Activated naive CD8-positive, alpha-beta T cell (primary cell): ENCODE measurements around the gene LRAT.
A peak's percentile ranks its signal among the peaks of the same experiment; 100 is the strongest.
"Not testable (repeated sequence)": the region's sequence is repeated elsewhere in the genome, so short reads cannot be mapped to it uniquely, and the experiment has no call there.

Experiments used
- H3K27ac Mint-ChIP-seq: one replicate; pipeline ENCODE4 v1.8.0; 2021; ENCODE audit warnings: mixed read lengths
- H3K27me3 Mint-ChIP-seq: one replicate; pipeline ENCODE4 v1.8.0; 2021; ENCODE audit warnings: mixed read lengths
- H3K36me3 Mint-ChIP-seq: one replicate; pipeline ENCODE4 v1.8.0; 2021; ENCODE audit warnings: mixed read lengths
- H3K4me1 Mint-ChIP-seq: one replicate; pipeline ENCODE4 v1.8.0; 2021; ENCODE audit warnings: low read depth, mixed read lengths
- H3K4me3 Mint-ChIP-seq: one replicate; pipeline ENCODE4 v1.8.0; 2021; ENCODE audit warnings: mild to moderate bottlenecking, mixed read lengths
- H3K9me3 Mint-ChIP-seq: one replicate; pipeline ENCODE4 v1.8.0; 2021; ENCODE audit warnings: low read depth, mixed read lengths

LRAT gene

GRCh38 chr4:154743683-154744340, at the start of gene LRAT:
LRAT (plus strand) TSS chr4:154744000; CDS start chr4:154744327, 327 bp downstream.
- no peaks in the 10 kb centered on the region for H3K36me3 Mint-ChIP-seq
- H3K4me1 Mint-ChIP-seq = peaks cover 18% of the 10 kb centered on the region
- H3K27ac Mint-ChIP-seq = no peak within 1 kb of the TSS
- no peaks in the 10 kb centered on the region for H3K9me3 Mint-ChIP-seq
- peaks cover 43% of the 10 kb centered on the region for H3K27me3 Mint-ChIP-seq
- peak within 1 kb of the TSS; percentile 86 for H3K4me3 Mint-ChIP-seq

GRCh38 chr4:154707877-154708276, 35.9 kb upstream of the LRAT start:
- Mint-ChIP-seq H3K4me1 (no peaks in the 10 kb centered on the region), H3K9me3 (no peaks in the 10 kb centered on the region), H3K36me3 (no peaks in the 10 kb centered on the region), H3K4me3 (no peak overlapping the region), H3K27me3 (peaks cover 11% of the 10 kb centered on the region), H3K27ac (no peak overlapping the region)

GRCh38 chr4:154709550-154709949, 34.2 kb upstream of the LRAT start:
- Mint-ChIP-seq H3K4me3 (no peak overlapping the region), H3K27ac (no peak overlapping the region), H3K9me3 (no peaks in the 10 kb centered on the region)

GRCh38 chr4:154711522-154711921, 32.3 kb upstream of the LRAT start:
- Mint-ChIP-seq H3K27me3 (peaks cover 11% of the 10 kb centered on the region), H3K36me3 (no peaks in the 10 kb centered on the region), H3K4me1 (no peaks in the 10 kb centered on the region), H3K4me3 (no peak overlapping the region), H3K27ac (no peak overlapping the region), H3K9me3 (no peaks in the 10 kb centered on the region)

More at GRCh38 chr4:154709550-154709949, 34.2 kb upstream of the LRAT start:
- H3K4me1 Mint-ChIP-seq = no peaks in the 10 kb centered on the region
- no peaks in the 10 kb centered on the region for H3K36me3 Mint-ChIP-seq
- H3K27me3 Mint-ChIP-seq = peaks cover 11% of the 10 kb centered on the region

- no peaks in the 10 kb centered on the region for H3K9me3 Mint-ChIP-seq
- H3K27me3 Mint-ChIP-seq = peaks cover 5% of the 10 kb centered on the region
- no peaks in the 10 kb centered on the region for H3K4me1 Mint-ChIP-seq
- no peak overlapping the region for H3K27ac Mint-ChIP-seq
- H3K4me3 Mint-ChIP-seq = no peak overlapping the region
- H3K36me3 Mint-ChIP-seq = no peaks in the 10 kb centered on the region
Observed at GRCh38 chr4:154714339-154715040, 29.3 kb upstream of the LRAT start.

GRCh38 chr4:154719087-154719486, 24.7 kb upstream of the LRAT start:
- Mint-ChIP-seq H3K4me3 (no peak overlapping the region), H3K27ac (no peak overlapping the region), H3K4me1 (no peaks in the 10 kb centered on the region), H3K9me3 (no peaks in the 10 kb centered on the region), H3K36me3 (no peaks in the 10 kb centered on the region), H3K27me3 (peaks cover 4% of the 10 kb centered on the region)

- H3K27ac Mint-ChIP-seq = no peak overlapping the region
- H3K9me3 Mint-ChIP-seq = no peaks in the 10 kb centered on the region
- no peaks in the 10 kb centered on the region for H3K4me1 Mint-ChIP-seq
- no peaks in the 10 kb centered on the region for H3K36me3 Mint-ChIP-seq
- no peak overlapping the region for H3K4me3 Mint-ChIP-seq
- peaks cover 7% of the 10 kb centered on the region for H3K27me3 Mint-ChIP-seq
Observed at GRCh38 chr4:154720123-154720522, 23.7 kb upstream of the LRAT start.

GRCh38 chr4:154720618-154721267, 23.1 kb upstream of the LRAT start:
- no peak overlapping the region for H3K27ac Mint-ChIP-seq
- H3K36me3 Mint-ChIP-seq = no peaks in the 10 kb centered on the region
- peaks cover 7% of the 10 kb centered on the region for H3K27me3 Mint-ChIP-seq
- no peaks in the 10 kb centered on the region for H3K9me3 Mint-ChIP-seq
- H3K4me3 Mint-ChIP-seq = no peak overlapping the region
- no peaks in the 10 kb centered on the region for H3K4me1 Mint-ChIP-seq

GRCh38 chr4:154722262-154722661, 21.5 kb upstream of the LRAT start:
- H3K4me3 Mint-ChIP-seq = no peak overlapping the region
- no peaks in the 10 kb centered on the region for H3K4me1 Mint-ChIP-seq
- peaks cover 11% of the 10 kb centered on the region for H3K27me3 Mint-ChIP-seq
- no peak overlapping the region for H3K27ac Mint-ChIP-seq
- H3K36me3 Mint-ChIP-seq = no peaks in the 10 kb centered on the region
- no peaks in the 10 kb centered on the region for H3K9me3 Mint-ChIP-seq

- H3K27ac Mint-ChIP-seq, H3K9me3 Mint-ChIP-seq, H3K36me3 Mint-ChIP-seq, H3K4me3 Mint-ChIP-seq, H3K4me1 Mint-ChIP-seq: not testable (repeated sequence)
- peaks cover 11% of the 10 kb centered on the region for H3K27me3 Mint-ChIP-seq
Observed at GRCh38 chr4:154723601-154724000, 20.2 kb upstream of the LRAT start.

GRCh38 chr4:154727540-154727939, 16.3 kb upstream of the LRAT start:
- H3K27ac Mint-ChIP-seq = no peak overlapping the region
- H3K27me3 Mint-ChIP-seq = peaks cover 12% of the 10 kb centered on the region
- no peaks in the 10 kb centered on the region for H3K4me1 Mint-ChIP-seq
- no peaks in the 10 kb centered on the region for H3K36me3 Mint-ChIP-seq
- H3K4me3 Mint-ChIP-seq = no peak overlapping the region
- H3K9me3 Mint-ChIP-seq = no peaks in the 10 kb centered on the region

- H3K4me1 Mint-ChIP-seq = no peaks in the 10 kb centered on the region
- peaks cover 15% of the 10 kb centered on the region for H3K27me3 Mint-ChIP-seq
- no peak overlapping the region for H3K4me3 Mint-ChIP-seq
- no peaks in the 10 kb centered on the region for H3K36me3 Mint-ChIP-seq
- H3K27ac Mint-ChIP-seq = no peak overlapping the region
- H3K9me3 Mint-ChIP-seq = no peaks in the 10 kb centered on the region
Observed at GRCh38 chr4:154731756-154732155, 12.0 kb upstream of the LRAT start.

- H3K9me3 Mint-ChIP-seq = no peaks in the 10 kb centered on the region
- no peaks in the 10 kb centered on the region for H3K4me1 Mint-ChIP-seq
- peaks cover 15% of the 10 kb centered on the region for H3K27me3 Mint-ChIP-seq
- H3K27ac Mint-ChIP-seq = no peak overlapping the region
- no peak overlapping the region for H3K4me3 Mint-ChIP-seq
- no peaks in the 10 kb centered on the region for H3K36me3 Mint-ChIP-seq
Observed at GRCh38 chr4:154732669-154733068, 11.1 kb upstream of the LRAT start.

- no peaks in the 10 kb centered on the region for H3K9me3 Mint-ChIP-seq
- peaks cover 18% of the 10 kb centered on the region for H3K27me3 Mint-ChIP-seq
- H3K36me3 Mint-ChIP-seq = no peaks in the 10 kb centered on the region
- H3K4me3 Mint-ChIP-seq = no peak overlapping the region
- peaks cover under 1% of the 10 kb centered on the region for H3K4me1 Mint-ChIP-seq
- no peak overlapping the region for H3K27ac Mint-ChIP-seq
Observed at GRCh38 chr4:154736770-154737169, 7.0 kb upstream of the LRAT start.

GRCh38 chr4:154738426-154738825, 5.4 kb upstream of the LRAT start:
- H3K4me1 Mint-ChIP-seq = peaks cover 9% of the 10 kb centered on the region
- H3K36me3 Mint-ChIP-seq = no peaks in the 10 kb centered on the region
- no peaks in the 10 kb centered on the region for H3K9me3 Mint-ChIP-seq
- no peak overlapping the region for H3K27ac Mint-ChIP-seq
- no peak overlapping the region for H3K4me3 Mint-ChIP-seq
- H3K27me3 Mint-ChIP-seq = peaks cover 17% of the 10 kb centered on the region
